ENCODE measurements around the gene GRSF1.

GRCh38 chr4:70801265-70801809, 38.4 kb downstream of the GRSF1 start:
- no peak for TF ChIP-seq POLR2AphosphoS5 (IDR thresholded peaks at IDR 0.05; ENCODE audit: low read depth, low read length)
- TF ChIP-seq POLR2A (IDR thresholded peaks at IDR 0.05; ENCODE audit: low read depth, low read length): no peak
- TF ChIP-seq TAF1 (IDR thresholded peaks at IDR 0.05; ENCODE audit: low read depth, low read length): no peak
